Esophagus squamous epithelium (tissue), 5 donors: Measurements from ENCODE around the gene WDR45. TPM values are rescaled to one million over a fixed set of nuclear protein-coding genes. Genes with fewer than 3 reads are reported as not detected.

Source experiments
- DNase-seq: peaks from one replicate; lab custom pipeline; 2025; lab: John Stamatoyannopoulos, UW
- H3K27ac ChIP-seq, 4 donors: fragments of 200-600 bp; sonication (generic); one replicate each; pipeline ENCODE4 v1.5.1; 2016 to 2019; ENCODE audit warnings: mild to moderate bottlenecking in 1 of 4
- H3K27me3 ChIP-seq, 4 donors: fragments of 200-600 bp; sonication (generic); 1 replicate in 3 of 4; 2 replicates in 1 of 4; pipeline versions ENCODE4 v1.5.1 to v1.6.0; 2017 to 2021; ENCODE audit warnings: antibody characterized with exemption in 1 of 4
- H3K36me3 ChIP-seq, 3 donors: fragments of 200-600 bp; sonication (generic); one replicate each; pipeline ENCODE4 v1.5.1; 2016 to 2019
- H3K4me1 ChIP-seq, 3 donors: fragments of 200-600 bp; sonication (generic); one replicate each; pipeline ENCODE4 v1.5.1; 2017 to 2019
- H3K4me3 ChIP-seq, 4 donors: fragments of 200-600 bp; sonication (generic); 1 replicate in 3 of 4; 2 replicates in 1 of 4; pipeline ENCODE4 v1.5.1; 2016 to 2019; ENCODE audit warnings: mild to moderate bottlenecking in 2 of 4, moderate library complexity in 1 of 4
- H3K9me3 ChIP-seq, 3 donors: fragments of 200-600 bp; sonication (generic); one replicate each; pipeline ENCODE4 v1.5.1; 2016 to 2019
- POLR2A ChIP-seq, 4 donors: fragments of 450-650 bp; IDR thresholded peaks; one replicate each; pipeline ENCODE4 v1.6.1; 2017; ENCODE audit warnings: antibody characterized with exemption in 4 of 4, mild to moderate bottlenecking in 4 of 4, moderate library complexity in 3 of 4
- WGBS, 2 donors: methylation state at CpG; one replicate each; pipeline ENCODE4 v1.1.5; 2018; 5-methylcytosine and 5-hydroxymethylcytosine counted together
- intact Hi-C: fragments of 100-400 bp; cut with DNase I; formaldehyde crosslinking; loops from one replicate; pipeline ENCODE4 v1.15.0; 2022
- total RNA-seq, 4 donors: library from RNA; depleted of rRNA; stranded (reverse); fragments of >200 nt; gene quantifications; one replicate each; pipeline ENCODE4 v1.1.0, GENCODE V29; 2016
- TF ChIP-seq, protein P1 (sequence below), 6 experiments: fragments of 450-650 bp in 4 of 6; fragments of 200-600 bp in 2 of 6; sonication (generic) in 2 of 6; IDR thresholded peaks; one replicate each; pipeline ENCODE4 v1.5.1; 2016 to 2019; ENCODE audit warnings: antibody characterized with exemption in 6 of 6, mild to moderate bottlenecking in 4 of 6, moderate library complexity in 4 of 6
- donor health status: DM: yes; HTN: yes; CAD: no.

Gene WDR45
- total RNA-seq, 4 donors from 2014 or later = 30.1 to 78.0 (median 37.0) TPM

- Histone ChIP-seq H3K9me3 (no peaks in the 10 kb centered on the region), H3K27me3 (no peaks in the 10 kb centered on the region), H3K27ac (no peak overlapping the region), H3K4me1 (peaks cover 3 to 28% (median 11%) of the 10 kb centered on the region in 3 donors), H3K36me3 (peaks cover 0 to 33% (median 0%) of the 10 kb centered on the region in 3 donors), H3K4me3 (no peak overlapping the region)
- TF ChIP-seq, protein P1, sequence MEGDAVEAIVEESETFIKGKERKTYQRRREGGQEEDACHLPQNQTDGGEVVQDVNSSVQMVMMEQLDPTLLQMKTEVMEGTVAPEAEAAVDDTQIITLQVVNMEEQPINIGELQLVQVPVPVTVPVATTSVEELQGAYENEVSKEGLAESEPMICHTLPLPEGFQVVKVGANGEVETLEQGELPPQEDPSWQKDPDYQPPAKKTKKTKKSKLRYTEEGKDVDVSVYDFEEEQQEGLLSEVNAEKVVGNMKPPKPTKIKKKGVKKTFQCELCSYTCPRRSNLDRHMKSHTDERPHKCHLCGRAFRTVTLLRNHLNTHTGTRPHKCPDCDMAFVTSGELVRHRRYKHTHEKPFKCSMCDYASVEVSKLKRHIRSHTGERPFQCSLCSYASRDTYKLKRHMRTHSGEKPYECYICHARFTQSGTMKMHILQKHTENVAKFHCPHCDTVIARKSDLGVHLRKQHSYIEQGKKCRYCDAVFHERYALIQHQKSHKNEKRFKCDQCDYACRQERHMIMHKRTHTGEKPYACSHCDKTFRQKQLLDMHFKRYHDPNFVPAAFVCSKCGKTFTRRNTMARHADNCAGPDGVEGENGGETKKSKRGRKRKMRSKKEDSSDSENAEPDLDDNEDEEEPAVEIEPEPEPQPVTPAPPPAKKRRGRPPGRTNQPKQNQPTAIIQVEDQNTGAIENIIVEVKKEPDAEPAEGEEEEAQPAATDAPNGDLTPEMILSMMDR (IDR thresholded peaks at IDR 0.05) = no peak
- no peak for TF ChIP-seq POLR2A (IDR thresholded peaks at IDR 0.05)
- intact Hi-C loops = no loop called here
- WGBS, 2 donors = 37 to 81% methylated on average over 3 to 4 of the region's 5 CpGs
- DNase-seq = no peak
Observed at GRCh38 chrX:49077941-49078340, 1.7 kb downstream of the WDR45 start.

DNA sequence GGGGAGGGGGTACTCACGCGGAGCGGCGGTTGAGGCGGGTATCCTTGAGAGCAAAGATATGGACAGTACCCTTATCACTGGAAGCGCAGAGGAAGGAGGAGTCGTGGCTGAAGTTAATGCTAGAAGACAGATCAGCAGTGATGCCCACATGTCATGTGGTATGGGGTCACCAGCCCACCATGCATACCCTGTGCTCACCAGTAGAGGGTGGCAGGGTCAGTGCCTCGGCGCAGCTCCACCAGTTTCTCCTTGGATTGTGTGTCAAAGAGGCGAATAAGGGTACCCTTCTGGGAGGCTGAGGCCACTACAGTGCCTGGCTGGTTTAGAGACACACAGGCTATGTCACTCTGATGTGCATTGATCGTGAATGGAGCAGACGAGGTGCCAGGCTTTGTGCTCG is 4.3 kb downstream of the WDR45 start:
- Histone ChIP-seq H3K4me3 (no peak overlapping the region), H3K27ac (no peak overlapping the region), H3K4me1 (peaks cover 9 to 43% (median 18%) of the 10 kb centered on the region in 3 donors), H3K36me3 (peaks cover 0 to 33% (median 0%) of the 10 kb centered on the region in 3 donors), H3K9me3 (no peaks in the 10 kb centered on the region), H3K27me3 (no peaks in the 10 kb centered on the region)
- WGBS, 2 donors = 90 to 94% methylated on average over 3 to 6 of the region's 13 CpGs
- intact Hi-C loops = no loop called here
- no peak for DNase-seq
- TF ChIP-seq POLR2A (IDR thresholded peaks at IDR 0.05) = no peak
- TF ChIP-seq, protein P1 (IDR thresholded peaks at IDR 0.05) = no peak

GRCh38 chrX:49073601-49074575 is 5.8 kb downstream of the WDR45 start, which contains the start of gene PRAF2:
PRAF2 (minus strand) TSS chrX:49074002; CDS start chrX:49073987, 15 bp downstream.
- peaks cover 9 to 39% (median 17%) of the 10 kb centered on the region in 3 donors for H3K4me1 ChIP-seq
- H3K9me3 ChIP-seq = no peaks in the 10 kb centered on the region
- peak within 1 kb of the TSS; percentile 64 to 89 (median 79) for H3K27ac ChIP-seq
- H3K36me3 ChIP-seq = peaks cover 0 to 39% (median 0%) of the 10 kb centered on the region in 3 donors
- intact Hi-C loops = no loop called here
- TF ChIP-seq POLR2A (IDR thresholded peaks at IDR 0.05) = peak in 2 of 4 donors; percentile 31 to 45
- TF ChIP-seq, protein P1 (IDR thresholded peaks at IDR 0.05) = peak in 2 of 6 experiments; percentile 10 to 26
- peak within 1 kb of the TSS; percentile 31 to 68 (median 54) for H3K4me3 ChIP-seq
- H3K27me3 ChIP-seq = no peaks in the 10 kb centered on the region
- WGBS, 2 donors = 0 to 60% methylated on average over 8 of the region's 61 CpGs
- peak; percentile 60 for DNase-seq

GRCh38 chrX:49072712-49073095 is 7.0 kb downstream of the WDR45 start:
- H3K27me3 ChIP-seq = no peaks in the 10 kb centered on the region
- WGBS, 2 donors = 38 to 68% methylated on average over 8 to 10 of the region's 10 CpGs
- DNase-seq = no peak
- H3K4me1 ChIP-seq = peaks cover 7 to 29% (median 12%) of the 10 kb centered on the region in 3 donors
- intact Hi-C loops = no loop called here
- H3K9me3 ChIP-seq = no peaks in the 10 kb centered on the region
- peak overlapping the region; percentile 10 to 68 (median 40) for H3K4me3 ChIP-seq
- H3K36me3 ChIP-seq = peaks cover 0 to 47% (median 0%) of the 10 kb centered on the region in 3 donors
- TF ChIP-seq, protein P1 (IDR thresholded peaks at IDR 0.05) = no peak
- H3K27ac ChIP-seq = peak overlapping the region in 3 of 4 donors; percentile 48 to 61 (median 51)
